SK-N-MC (cell line): ENCODE results near the gene PTPRN2.

Experiments used
- EZH2 ChIP-seq: fragments of 200-600 bp; sonication (generic); IDR thresholded peaks from one replicate; pipeline ENCODE4 v1.6.1; 2017; ENCODE audit warnings: antibody characterized with exemption
- FOXP2 ChIP-seq: optimal IDR thresholded peaks from 2 replicates; pipeline ENCODE3; 2011; ENCODE audit warnings: mild to moderate bottlenecking, moderate library complexity; ENCODE audit not compliant: insufficient read depth; ENCODE audit errors: extremely low read length, control extremely low read depth
- POLR2AphosphoS5 ChIP-seq: IDR thresholded peaks from 2 replicates; pipeline ENCODE4 v1.6.1; 2012; ENCODE audit warnings: mild to moderate bottlenecking, low read depth, low read length, borderline replicate concordance

DNA sequence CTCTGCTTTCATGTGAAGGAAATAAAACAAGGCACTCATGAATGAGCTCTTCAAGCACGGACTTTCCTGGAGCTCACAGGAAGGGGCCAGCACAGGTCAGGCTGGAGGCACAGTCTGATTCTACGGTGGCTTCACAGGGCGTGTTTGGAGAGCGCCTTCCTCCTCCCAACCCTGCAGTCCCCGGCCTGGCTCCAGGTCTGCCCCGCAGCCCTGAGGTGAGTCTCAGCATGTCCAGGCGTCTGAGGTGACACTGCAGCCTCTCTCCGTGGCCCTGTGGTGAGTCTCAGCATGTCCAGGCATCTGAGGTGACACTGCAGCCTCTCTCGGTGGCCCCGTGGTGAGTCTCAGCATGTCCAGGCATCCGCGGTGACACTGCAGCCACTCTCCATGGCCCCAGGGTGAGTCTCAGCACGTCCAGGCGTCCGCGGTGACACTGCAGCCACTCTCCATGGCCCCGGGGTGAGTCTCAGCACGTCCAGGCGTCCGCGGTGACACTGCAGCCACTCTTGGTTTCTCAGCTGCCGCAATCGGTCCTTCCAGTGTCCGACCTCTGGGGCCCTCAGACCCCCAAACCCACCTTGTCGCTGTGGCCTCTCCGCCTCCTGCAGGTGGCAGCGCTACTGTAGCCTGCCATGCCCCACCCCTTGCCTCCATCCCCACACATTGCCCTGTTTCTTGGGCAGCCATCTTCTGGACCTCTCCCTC is 869.2 kb downstream of the PTPRN2 start:
- no peak for TF ChIP-seq EZH2
- TF ChIP-seq POLR2AphosphoS5, result no peak
- TF ChIP-seq FOXP2, result no peak
